SK-MEL-5 (cell line): ENCODE measurements around the gene RBX1. TPM values are rescaled to one million over a fixed set of nuclear protein-coding genes. Genes with fewer than 3 reads are reported as not detected.

Experiments used
- DNase-seq: peaks from one replicate; pipeline ENCODE4 v3.0.0-alpha.2; 2016; ENCODE audit warnings: low read depth, low spot score
- in situ Hi-C: cut with HindIII; loops from 2 replicates; pipeline ENCODE4 v1.10.0; 2016; ENCODE audit warnings: low sequenced_read_pairs, high pct_unique_total_duplicates, low pct_unique_long_range_greater_than_20kb
- small RNA-seq, 2 experiments: library from RNA; depleted of rRNA; stranded (forward); fragments of <200 nt; gene quantifications; one replicate each; pipeline ENCODE3, GENCODE V24; 2014
- total RNA-seq: library from RNA; depleted of rRNA; stranded (reverse); fragments of >200 nt; shearing (Covaris generic); gene quantifications from 2 replicates; pipeline ENCODE4 v1.2.3, GENCODE V29; 2014; rRNA removed

Gene RBX1
- total RNA-seq, 1 experiment from 2014 or later, result 75.5 TPM

DNA sequence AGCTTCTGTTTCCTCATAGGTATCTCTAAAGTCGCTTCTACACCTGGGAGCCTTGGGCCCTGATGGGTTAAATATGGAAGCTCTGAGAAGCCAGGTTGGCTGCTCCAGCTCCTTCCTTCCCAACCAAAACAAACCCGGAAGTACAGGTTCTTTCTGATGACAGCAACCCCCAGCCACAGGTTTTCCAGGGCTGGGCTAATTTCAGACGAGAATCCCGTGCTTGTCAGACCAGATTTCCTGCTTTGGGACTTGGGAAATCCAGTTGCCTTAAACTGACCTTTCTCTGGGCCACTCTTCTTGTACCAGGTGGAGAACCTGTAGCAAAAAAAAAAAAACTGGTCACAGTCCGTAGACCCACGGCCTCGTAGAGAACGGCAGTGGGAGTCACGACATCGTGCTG, 51.9 kb downstream of the RBX1 start:
- DNase-seq, result no peak
- in situ Hi-C loops, result no loop called here

DNA sequence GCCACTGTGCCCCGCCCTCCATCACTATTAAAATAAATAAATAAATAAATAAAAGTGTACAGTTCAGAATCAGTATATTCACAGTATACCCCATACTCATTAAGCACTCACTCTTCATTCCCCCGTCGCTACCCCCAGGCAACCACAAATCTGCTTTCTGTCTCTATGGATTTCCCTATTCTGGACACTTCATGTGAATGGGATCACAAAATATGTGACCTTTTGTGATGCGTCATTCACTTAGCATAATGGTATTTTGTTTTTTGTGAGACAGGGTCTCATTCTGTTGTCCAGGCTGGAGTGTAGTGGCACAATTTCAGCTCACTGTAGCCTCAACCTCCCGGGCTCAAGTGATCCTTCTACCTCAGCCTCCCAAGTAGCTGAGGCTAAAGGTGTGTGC, 52.8 kb downstream of the RBX1 start:
- in situ Hi-C loops, result no loop called here
- peak; percentile 63 for DNase-seq

DNA sequence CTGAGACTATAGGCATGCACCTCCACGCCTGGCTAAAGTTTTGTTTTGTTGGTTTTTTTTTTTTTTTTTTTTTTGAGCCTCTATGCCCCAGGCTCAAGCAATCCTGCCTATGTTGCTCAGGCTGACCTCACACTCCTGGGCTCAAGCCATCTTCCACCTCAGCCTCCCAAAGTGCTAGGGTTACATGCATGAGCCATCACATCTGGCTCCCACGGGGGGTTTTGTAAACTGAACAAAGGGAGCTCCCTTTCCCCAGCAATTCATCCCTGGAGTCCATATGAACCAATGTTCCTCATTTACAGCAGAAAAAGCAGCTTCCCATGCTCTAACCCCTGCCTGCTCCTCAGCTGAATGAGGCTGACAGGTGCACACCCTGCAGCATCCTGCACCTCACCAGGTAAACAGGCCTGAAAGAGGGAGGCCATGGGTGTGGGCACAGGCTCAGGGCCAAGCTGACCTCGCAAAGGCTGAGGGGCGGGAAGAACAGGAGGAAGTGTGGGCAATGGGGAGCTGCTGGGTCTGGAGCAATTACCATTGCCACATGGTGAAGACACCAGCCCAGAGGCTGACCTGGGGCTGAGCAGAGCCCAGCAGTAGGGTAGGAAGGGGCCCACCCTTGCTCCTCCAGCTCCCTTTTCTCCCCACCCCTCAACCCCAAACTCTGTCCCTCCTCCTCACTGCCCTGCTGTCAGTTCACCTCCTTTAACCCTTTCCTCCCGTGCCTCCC, 58.2 kb downstream of the RBX1 start:
- in situ Hi-C loops, result no loop called here
- no peak for DNase-seq

DNA sequence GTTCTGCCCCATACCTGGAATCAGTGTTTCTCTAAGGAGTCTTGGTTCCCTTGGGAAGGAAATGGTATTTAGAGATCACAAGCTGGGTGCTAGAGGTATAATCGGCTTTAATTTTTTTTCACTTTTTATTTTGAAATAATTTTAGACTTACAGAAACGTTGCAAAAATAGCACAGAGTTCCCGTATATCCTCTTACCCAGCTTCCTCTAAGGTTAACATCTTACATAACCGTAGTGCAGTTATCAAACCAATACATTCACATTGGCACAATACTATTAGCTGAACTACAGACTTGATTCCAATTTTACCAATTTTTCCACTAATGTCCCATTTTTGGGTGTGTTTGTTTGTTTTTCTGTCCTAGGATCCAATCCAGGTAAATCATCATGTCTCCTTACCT, 63.8 kb downstream of the RBX1 start:
- no peak for DNase-seq
- in situ Hi-C loops, result no loop called here

DNA sequence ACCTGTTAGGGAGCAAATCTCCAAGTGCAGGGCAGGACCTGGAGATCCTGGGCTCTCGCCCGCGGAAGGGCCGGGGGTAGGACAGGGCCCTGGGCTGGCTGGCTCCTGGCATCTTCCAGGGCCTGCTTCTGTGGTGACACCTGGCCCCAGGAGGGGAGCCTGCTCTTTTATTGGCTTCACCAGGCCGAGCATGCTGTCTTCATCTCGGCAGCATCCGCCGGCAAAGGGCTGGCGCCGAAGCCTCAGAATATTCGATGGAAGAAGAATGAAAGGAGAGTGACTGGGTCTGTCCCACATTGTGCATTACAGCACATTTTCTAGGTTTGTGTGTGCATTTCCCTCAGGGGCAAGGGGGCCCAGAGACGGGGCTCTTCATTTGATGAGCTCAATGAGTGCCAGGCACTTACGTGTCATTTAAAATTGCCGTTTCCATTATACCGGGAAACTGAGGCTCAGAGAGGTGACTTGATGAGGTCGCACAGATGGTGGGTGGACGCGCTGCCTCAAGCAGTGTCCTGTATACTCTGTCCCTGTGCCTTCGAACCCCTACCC, 70.0 kb downstream of the RBX1 start:
- in situ Hi-C loops, result no loop called here
- no peak for DNase-seq

DNA sequence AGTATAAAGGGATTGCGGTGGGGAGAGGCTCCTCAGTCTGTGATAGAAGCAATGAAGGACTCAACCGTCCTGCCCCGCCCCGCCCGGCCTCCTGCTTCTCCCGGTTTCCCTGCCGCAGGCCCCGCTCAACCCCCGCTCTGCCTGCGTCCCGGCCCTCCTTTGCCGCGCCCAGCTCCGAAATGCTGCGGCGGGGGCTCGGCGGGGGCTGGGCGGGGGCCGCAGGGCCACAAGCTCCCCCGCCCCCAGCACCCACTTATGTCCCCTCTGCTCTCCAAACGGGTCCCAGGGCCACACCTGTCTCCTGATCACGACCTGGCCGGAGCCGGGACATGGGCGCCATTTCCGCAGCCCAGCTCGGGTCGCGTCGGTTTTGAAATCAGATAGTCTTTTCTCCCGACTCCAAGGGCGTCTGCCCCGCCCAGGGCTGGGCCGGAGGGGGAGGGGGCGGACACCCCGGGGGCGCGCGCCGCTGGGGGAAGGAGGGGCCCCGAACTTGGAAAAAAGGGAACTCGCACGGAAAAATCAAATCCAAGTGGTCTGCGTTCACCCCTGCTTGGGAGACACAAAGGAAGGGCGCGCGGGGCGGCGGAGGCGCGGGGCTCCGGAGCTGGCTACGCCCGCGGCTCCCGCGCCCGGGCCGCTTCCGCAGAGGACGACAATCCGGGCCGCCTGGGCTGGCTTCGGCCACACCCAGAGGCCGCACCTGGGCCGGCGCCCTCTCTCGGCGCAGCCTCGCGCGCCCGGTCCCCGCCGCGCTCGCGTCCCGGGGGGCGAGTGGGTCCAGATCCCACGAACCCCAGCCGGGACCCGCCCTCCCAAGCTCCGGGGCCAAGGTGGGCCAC, 70.7 kb downstream of the RBX1 start:
- in situ Hi-C loops, result no loop called here
- DNase-seq, result peak; percentile 51

DNA sequence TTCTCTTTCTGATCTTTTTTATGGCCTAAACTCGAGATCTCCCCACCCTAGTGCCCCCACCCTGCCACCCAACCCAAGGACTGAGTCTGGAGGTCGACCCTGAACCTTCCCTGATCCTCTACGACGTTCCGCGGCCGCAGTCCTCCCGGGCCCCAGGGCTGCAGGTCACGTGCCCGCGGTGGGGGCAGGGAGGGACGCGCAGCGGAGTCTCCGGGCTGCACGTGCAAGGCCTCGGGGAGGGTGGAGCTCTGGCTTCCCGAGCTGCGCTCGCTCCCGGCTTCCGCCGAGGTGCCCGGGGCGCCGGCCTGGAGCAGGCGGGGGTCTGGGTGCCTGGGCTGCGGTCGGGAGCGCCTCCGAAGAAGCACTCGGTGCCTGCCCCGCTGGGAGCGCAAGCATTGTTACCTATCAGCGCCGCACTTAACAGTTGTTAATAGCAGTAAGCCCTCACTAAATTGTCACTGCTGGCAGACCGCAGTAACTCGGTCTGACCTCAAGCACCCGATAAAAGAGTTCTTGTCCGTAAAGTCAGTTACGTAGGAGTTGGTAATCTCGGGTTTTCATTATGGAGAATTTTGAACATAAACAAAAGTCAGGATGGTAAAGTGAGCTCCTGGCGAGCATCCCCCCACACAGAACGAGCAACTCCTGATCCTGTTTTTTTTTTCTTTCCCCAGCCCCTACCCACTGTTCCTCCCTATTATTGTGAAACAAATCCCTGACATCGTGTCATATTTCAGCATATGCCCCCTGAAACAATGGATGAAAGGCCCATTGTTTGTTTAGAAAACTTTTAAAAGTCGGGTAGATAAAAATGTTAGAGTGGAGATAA, 71.5 kb downstream of the RBX1 start:
- DNase-seq, result peak; percentile 81
- in situ Hi-C loops, result no loop called here

Small RNA genes lying within 50 kb of the gene (small RNA-seq; reads per million reads assigned to genes)
- gene RF00017, result 0 reads per million in 2 experiments
- 0 reads per million in 2 experiments for gene RNU6-379P

Other genes starting within 250 kb of the RBX1 start
- 39.0 and 45.4 TPM in 2 replicates for gene SLC25A17, start 132.0 kb upstream of the RBX1 start, total RNA-seq
- gene ST13, start 94.7 kb upstream of the RBX1 start, total RNA-seq, result 385 and 493 TPM in 2 replicates
- gene XPNPEP3, start 94.2 kb upstream of the RBX1 start, total RNA-seq, result 11.3 and 14.6 TPM in 2 replicates
- gene DNAJB7, start 89.3 kb upstream of the RBX1 start, total RNA-seq, result not detected in 2 replicates
- gene EP300, start 141.2 kb downstream of the RBX1 start, total RNA-seq, result 29.0 and 33.4 TPM in 2 replicates